GM21528 (cell line): ENCODE results near the gene GPX3.

ENCODE experiments used
- ATAC-seq: cut with Tn5 transposase; IDR thresholded peaks from one replicate; pipeline ENCODE4 v1.9.1; 2021; ENCODE audit warnings: mild to moderate bottlenecking, moderate library complexity; ENCODE audit not compliant: unreplicated experiment, low FRiP score

The GPX3 gene

DNA sequence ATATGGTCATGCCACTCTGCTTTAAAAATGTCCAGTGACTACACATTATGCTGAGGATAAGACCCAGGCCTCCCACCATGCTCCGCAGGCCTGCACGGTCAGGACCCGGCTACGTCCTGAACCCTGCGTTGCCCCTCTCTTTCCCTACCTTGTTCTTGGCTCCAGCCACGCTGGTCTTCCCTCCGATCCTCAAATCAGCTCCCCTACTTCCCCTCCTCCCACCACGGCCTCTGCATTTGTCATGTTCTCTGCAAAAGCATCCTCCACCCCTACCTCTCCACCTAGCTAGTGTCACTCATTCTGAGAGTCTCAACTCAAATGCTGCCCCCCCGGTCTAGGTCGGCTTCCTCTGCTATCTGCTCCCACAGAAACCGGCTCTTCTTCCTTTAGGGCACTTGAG is 11.2 kb downstream of the GPX3 start:
- no peak for ATAC-seq

DNA sequence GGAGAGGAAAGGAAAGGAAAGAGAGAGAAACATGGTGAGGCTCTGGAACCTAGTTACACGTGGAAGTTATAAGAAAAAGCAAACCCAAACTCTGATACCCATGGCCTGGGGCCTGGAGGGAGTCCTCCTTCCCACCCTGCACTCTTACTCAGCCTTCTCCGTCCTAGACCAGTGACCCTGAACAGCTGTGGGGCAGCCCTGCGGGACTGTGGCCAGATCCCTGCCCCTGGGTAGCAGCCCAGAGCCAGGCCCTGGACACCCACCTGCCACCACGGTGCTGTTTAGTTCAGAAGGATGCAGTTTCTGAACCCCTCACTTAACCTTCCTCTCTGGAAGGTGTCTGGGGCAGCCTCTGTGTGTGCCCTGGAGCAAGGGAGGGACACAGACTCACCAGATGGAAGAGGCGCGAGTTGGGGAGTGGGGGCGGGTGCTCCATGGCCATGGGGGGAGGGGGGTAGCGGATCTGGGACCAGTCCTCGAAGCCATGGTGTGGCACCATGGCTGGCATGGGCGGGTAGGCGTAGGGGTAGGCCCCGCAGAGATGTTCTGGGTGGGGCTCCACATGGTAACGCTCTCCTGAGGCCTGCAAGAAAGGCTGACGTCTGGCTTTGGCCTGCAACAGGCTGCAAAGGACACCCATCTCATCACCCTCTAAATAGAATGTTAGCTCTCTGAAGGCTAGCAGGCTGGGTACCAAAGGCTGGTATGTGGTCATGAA is 13.0 kb downstream of the GPX3 start:
- ATAC-seq: no peak

DNA sequence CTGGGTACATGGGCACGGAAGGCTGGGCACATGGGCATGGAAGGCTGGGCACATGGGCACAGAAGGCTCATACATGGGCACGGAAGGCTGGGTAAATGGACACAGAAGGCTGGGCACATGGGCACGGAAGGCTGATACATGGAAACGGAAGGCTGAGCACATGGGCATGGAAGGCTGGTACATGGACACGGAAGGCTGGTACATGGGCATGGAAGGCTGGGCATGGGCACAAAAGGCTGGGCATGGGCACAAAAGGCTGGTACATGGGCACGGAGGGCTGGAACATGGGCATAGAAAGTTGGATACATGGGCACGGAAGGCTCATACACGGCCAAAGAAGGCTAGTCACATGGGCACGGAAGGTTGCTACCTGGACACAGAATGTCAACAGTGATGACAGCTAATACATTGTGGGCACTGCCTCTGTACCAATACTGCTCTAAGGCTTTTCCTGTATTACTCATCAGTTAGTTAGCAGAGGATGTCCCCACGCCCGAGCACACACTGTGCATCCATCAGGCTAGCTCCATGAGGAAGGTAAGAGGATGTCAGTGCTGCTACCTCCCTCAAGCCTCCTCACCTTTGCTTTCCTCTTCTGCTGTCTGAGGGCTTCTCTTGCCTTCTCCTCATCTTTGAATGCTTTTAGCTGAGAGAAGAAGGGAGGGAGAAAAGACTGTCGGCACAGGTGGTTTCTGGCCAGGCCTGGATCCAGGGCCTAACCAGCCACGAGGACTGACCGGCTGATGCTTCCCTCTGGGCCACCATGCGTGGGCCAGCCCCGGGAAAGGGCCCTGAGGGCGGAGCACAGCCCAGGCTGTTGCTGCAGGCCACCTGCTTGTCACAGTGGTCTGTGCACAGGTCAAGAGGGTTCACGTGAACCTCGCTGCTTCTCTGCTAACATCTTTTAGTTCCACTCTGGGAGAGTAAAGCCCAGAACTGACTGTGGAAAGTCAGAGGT is 14.3 kb downstream of the GPX3 start:
- no peak for ATAC-seq

GRCh38 chr5:151036556-151036955 is 16.2 kb downstream of the GPX3 start:
- ATAC-seq: no peak

DNA sequence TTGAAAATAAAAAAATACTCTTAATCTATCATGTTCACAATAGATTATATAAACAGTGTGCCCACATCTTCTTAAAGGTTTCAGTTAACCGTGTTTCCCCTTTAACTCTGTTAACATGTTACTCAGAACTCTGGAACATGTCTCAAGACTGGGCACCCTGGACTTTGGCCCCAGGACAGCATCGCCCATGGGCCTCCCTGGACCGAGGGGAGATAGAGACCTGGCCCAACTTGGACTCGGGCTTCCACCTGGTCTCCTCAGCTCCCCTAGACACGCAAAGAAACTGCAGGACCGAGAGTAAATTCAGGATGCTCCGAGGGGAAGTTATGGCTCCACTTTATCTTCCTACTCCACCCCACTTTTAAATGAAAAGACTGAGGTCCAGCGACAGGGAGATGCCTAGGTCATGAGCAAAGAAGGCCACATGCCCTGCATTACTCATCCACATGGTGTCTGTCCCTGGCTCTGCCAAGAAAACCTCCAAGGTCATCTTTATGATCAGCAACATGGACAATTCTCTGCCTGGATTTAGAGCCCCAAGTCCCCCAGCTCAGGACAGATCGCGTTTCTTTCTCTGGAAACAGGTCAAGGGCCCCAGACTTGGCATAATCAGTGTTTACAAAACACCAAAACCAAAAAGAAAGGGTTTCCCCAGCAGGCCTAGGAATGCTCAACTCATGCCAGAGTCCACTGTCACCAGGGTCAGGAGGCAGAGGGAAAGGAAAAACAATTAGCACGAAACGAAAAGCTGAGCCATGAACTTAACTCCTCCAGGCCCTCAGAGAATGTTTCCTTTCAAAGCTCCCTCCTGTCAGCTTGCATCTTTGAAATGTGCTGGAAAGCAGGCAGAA is 17.4 kb downstream of the GPX3 start:
- ATAC-seq: no peak

DNA sequence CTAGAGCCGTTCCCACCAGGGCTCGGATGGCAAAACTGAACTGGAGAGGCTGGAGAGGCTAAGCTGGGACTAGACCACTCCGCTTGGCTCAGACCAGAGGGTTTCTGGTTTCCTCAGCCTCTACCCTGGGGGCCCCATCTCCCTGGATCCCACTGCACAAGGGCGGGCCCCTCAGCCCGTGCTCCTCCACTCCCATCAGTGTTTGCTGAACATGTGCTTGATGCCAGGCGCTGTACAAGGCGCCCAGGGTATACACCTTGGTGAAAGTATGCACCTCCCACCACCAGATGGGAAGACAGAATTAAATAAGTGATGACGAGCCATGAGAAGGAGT is 18.0 kb downstream of the GPX3 start:
- no peak for ATAC-seq

GRCh38 chr5:151038801-151039238 is 18.4 kb downstream of the GPX3 start:
- ATAC-seq: no peak

- ATAC-seq: no peak
Measured at GRCh38 chr5:151039665-151040064, 19.3 kb downstream of the GPX3 start.

- no peak for ATAC-seq
Measured at GRCh38 chr5:151040211-151040747, 19.9 kb downstream of the GPX3 start.

- ATAC-seq: no peak
Measured at GRCh38 chr5:151041577-151042268, 21.3 kb downstream of the GPX3 start.

GRCh38 chr5:151042453-151043093 is 22.2 kb downstream of the GPX3 start:
- no peak for ATAC-seq

GRCh38 chr5:151047814-151048425 is 27.5 kb downstream of the GPX3 start:
- no peak for ATAC-seq

DNA sequence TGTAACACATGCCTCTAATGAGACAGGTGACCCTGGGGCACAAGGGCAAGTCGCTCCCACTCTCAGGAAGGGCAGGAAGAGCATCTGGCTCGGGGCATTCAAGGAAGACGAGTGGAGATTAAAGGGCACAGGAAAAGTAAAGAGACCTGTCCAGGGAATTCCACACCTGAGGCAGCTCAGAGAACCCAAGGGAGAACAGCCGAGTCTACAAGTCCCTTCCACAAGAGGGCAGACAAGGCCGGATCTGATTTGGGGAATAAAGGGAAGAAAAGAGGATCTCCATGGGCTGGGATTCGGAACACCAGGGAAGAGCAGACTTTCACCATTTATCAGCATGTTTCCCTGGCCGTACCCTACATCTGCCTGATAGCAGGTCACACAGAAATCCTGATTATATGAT is 28.1 kb downstream of the GPX3 start:
- no peak for ATAC-seq

GRCh38 chr5:151051066-151051930 is 30.9 kb downstream of the GPX3 start:
- ATAC-seq: peak; percentile 60

GRCh38 chr5:151051931-151052608 is 31.7 kb downstream of the GPX3 start:
- peak; percentile 24 for ATAC-seq

- ATAC-seq: no peak
Measured at GRCh38 chr5:151052836-151053235, 32.4 kb downstream of the GPX3 start.

DNA sequence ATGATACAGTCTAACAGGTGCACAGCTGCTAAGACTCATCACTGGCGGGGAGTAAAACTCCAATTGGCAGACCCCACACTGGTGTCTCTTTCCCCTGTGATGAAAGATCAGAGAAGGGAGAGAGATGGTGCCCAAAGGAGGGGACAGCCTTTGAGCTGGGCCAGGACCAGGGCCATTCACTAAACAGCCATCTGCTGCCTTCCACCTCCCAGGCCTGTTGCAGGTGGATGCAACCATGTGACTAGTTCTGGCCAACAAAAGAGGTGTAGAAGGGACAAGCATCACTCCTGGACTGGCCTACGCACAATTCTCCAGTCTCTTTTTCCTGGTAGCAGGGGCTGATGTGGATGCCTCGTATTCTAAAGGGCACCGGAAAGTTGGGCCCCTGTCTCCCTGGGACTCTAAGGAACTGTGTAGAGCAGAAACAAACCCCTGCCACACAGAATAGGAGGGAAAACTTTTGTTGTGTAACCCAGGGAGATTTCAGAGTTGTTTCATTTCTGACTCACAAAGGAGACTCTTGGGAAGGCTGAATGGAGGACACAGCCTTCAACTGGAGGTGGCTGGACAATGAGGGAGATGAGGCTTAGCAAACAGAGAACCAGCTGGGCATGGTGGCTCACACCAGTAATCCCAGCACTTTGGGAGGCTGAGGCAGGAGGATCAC is 33.5 kb downstream of the GPX3 start:
- no peak for ATAC-seq
